Tibial nerve (tissue), 4 donors: ENCODE measurements around the gene NFIA. TPM values are rescaled to one million over a fixed set of nuclear protein-coding genes. Genes with fewer than 3 reads are reported as not detected.

Experiments
- DNase-seq, 2 donors: peaks; one replicate each; pipeline ENCODE4 v3.0.0-alpha.2; 2019; ENCODE audit warnings: low spot score in 2 of 2
- H3K27ac ChIP-seq, 4 donors: fragments of 200-600 bp; sonication (generic) in 3 of 4; one replicate each; pipeline ENCODE4 v1.5.1; 2017 to 2019; ENCODE audit warnings: mild to moderate bottlenecking in 1 of 4
- H3K27me3 ChIP-seq, 2 donors: fragments of 200-600 bp; sonication (generic) in 1 of 2; one replicate each; pipeline versions ENCODE4 v1.5.1 to v1.6.0; 2017 to 2019
- H3K36me3 ChIP-seq, 3 donors: fragments of 200-600 bp; sonication (generic); one replicate each; pipeline ENCODE4 v1.5.1; 2018 to 2019
- H3K4me1 ChIP-seq, 4 donors: fragments of 200-600 bp; sonication (generic) in 3 of 4; one replicate each; pipeline ENCODE4 v1.5.1; 2017 to 2019
- H3K4me3 ChIP-seq, 4 donors: fragments of 200-600 bp; sonication (generic) in 3 of 4; one replicate each; pipeline ENCODE4 v1.5.1; 2017 to 2019; ENCODE audit warnings: mild to moderate bottlenecking in 1 of 4, moderate library complexity in 1 of 4
- H3K9me3 ChIP-seq, 4 donors: fragments of 200-600 bp; sonication (generic) in 3 of 4; one replicate each; pipeline ENCODE4 v1.5.1; 2017 to 2019
- CTCF ChIP-seq, 5 experiments: fragments of 200-600 bp in 3 of 5; fragments of 450-650 bp in 2 of 5; sonication (generic) in 3 of 5; IDR thresholded peaks; one replicate each; pipeline ENCODE4 v1.5.1; 2016 to 2019; ENCODE audit warnings: antibody characterized with exemption in 5 of 5, mild to moderate bottlenecking in 3 of 5, moderate library complexity in 2 of 5
- EP300 ChIP-seq, 2 donors: sonication (generic); formaldehyde crosslinking; IDR thresholded peaks; one replicate each; pipeline ENCODE4 v1.6.1; 2017; ENCODE audit warnings: antibody characterized with exemption in 2 of 2, mild to moderate bottlenecking in 1 of 2
- POLR2A ChIP-seq, 2 donors: fragments of 450-650 bp; IDR thresholded peaks; one replicate each; pipeline ENCODE4 v1.6.1; 2017; ENCODE audit warnings: antibody characterized with exemption in 2 of 2, mild to moderate bottlenecking in 2 of 2, moderate library complexity in 2 of 2
- WGBS, 2 donors: methylation state at CpG; one replicate each; pipeline ENCODE4 v1.1.5; 2018; 5-methylcytosine and 5-hydroxymethylcytosine counted together
- total RNA-seq, 4 donors: library from RNA; depleted of rRNA; stranded (reverse); fragments of >200 nt; gene quantifications; one replicate each; pipeline ENCODE4 v1.1.0, GENCODE V29; 2016

NFIA gene
- total RNA-seq, 4 donors from 2014 or later = 71.2 to 81.4 (median 75.7) TPM

GRCh38 chr1:61379693-61380092 lies 297.3 kb downstream of the NFIA start:
- Histone ChIP-seq H3K36me3 (peaks cover 0 to 17% (median 0%) of the 10 kb centered on the region in 3 donors), H3K27ac (no peak overlapping the region), H3K9me3 (no peaks in the 10 kb centered on the region), H3K4me3 (no peak overlapping the region), H3K27me3 (no peaks in the 10 kb centered on the region), H3K4me1 (peaks cover 0 to 17% (median 0%) of the 10 kb centered on the region in 4 donors)
- 87 to 95% methylated on average over 2 of the region's 2 CpGs for WGBS, 2 donors
- no peak for TF ChIP-seq POLR2A (IDR thresholded peaks at IDR 0.05)
- TF ChIP-seq CTCF (IDR thresholded peaks at IDR 0.05) = no peak
- no peak for TF ChIP-seq EP300 (IDR thresholded peaks at IDR 0.05)
- DNase-seq = no peak

- no peak for TF ChIP-seq POLR2A (IDR thresholded peaks at IDR 0.05)
- TF ChIP-seq EP300 (IDR thresholded peaks at IDR 0.05) = no peak
- no peak for TF ChIP-seq CTCF (IDR thresholded peaks at IDR 0.05)
- Histone ChIP-seq H3K36me3 (peaks cover 0 to 26% (median 0%) of the 10 kb centered on the region in 3 donors), H3K27me3 (no peaks in the 10 kb centered on the region), H3K27ac (no peak overlapping the region), H3K4me3 (no peak overlapping the region), H3K4me1 (peaks cover 0 to 17% (median 0%) of the 10 kb centered on the region in 4 donors), H3K9me3 (no peaks in the 10 kb centered on the region)
- 71 to 84% methylated on average over 3 of the region's 3 CpGs for WGBS, 2 donors
- no peak for DNase-seq
Measured at GRCh38 chr1:61380561-61380960, 298.2 kb downstream of the NFIA start.

- peaks cover 0 to 13% (median 0%) of the 10 kb centered on the region in 4 donors for H3K4me1 ChIP-seq
- no peak overlapping the region for H3K4me3 ChIP-seq
- WGBS, 2 donors = 89 to 92% methylated on average over 3 of the region's 3 CpGs
- no peak for DNase-seq
- no peak overlapping the region for H3K27ac ChIP-seq
- H3K9me3 ChIP-seq = peaks cover 0 to 10% (median 3%) of the 10 kb centered on the region in 4 donors
- H3K27me3 ChIP-seq = no peaks in the 10 kb centered on the region
- peaks cover 0 to 70% (median 0%) of the 10 kb centered on the region in 3 donors for H3K36me3 ChIP-seq
- TF ChIP-seq EP300 (IDR thresholded peaks at IDR 0.05) = no peak
- TF ChIP-seq POLR2A (IDR thresholded peaks at IDR 0.05) = no peak
- no peak for TF ChIP-seq CTCF (IDR thresholded peaks at IDR 0.05)
Measured at GRCh38 chr1:61386323-61386722, 304.0 kb downstream of the NFIA start.

GRCh38 chr1:61386770-61387169 lies 304.4 kb downstream of the NFIA start:
- 88% methylated on average over 2 of the region's 2 CpGs for WGBS, 2 donors
- peaks cover 0 to 70% (median 0%) of the 10 kb centered on the region in 3 donors for H3K36me3 ChIP-seq

More at GRCh38 chr1:61386770-61387169, 304.4 kb downstream of the NFIA start:
- no peak overlapping the region for H3K4me3 ChIP-seq
- peaks cover 0 to 10% (median 0%) of the 10 kb centered on the region in 4 donors for H3K4me1 ChIP-seq
- peaks cover 0 to 10% (median 3%) of the 10 kb centered on the region in 4 donors for H3K9me3 ChIP-seq
- DNase-seq = no peak
- no peak overlapping the region for H3K27ac ChIP-seq
- no peak for TF ChIP-seq POLR2A (IDR thresholded peaks at IDR 0.05)
- no peak for TF ChIP-seq EP300 (IDR thresholded peaks at IDR 0.05)
- TF ChIP-seq CTCF (IDR thresholded peaks at IDR 0.05) = no peak
- H3K27me3 ChIP-seq = no peaks in the 10 kb centered on the region
